NT2/D1 (cell line): ENCODE measurements around the gene MCAT.

Experiments
- DNase-seq: peaks from one replicate; pipeline ENCODE4 v3.0.0-alpha.2; 2011; ENCODE audit warnings: low read depth, low spot score
- H3K27me3 ChIP-seq: 2 replicates; pipeline ENCODE4 v1.6.0; 2011; ENCODE audit warnings: mild to moderate bottlenecking; ENCODE audit not compliant: insufficient read length, insufficient read depth
- H3K36me3 ChIP-seq: 2 replicates; pipeline ENCODE4 v1.6.1; 2011; ENCODE audit warnings: mild to moderate bottlenecking, low read length, mixed read lengths; ENCODE audit not compliant: insufficient read depth, insufficient read length
- H3K4me1 ChIP-seq: 2 replicates; pipeline ENCODE4 v1.5.1; 2011; ENCODE audit not compliant: insufficient read depth, insufficient read length
- H3K4me3 ChIP-seq: 2 replicates; pipeline ENCODE4 v1.5.1; 2011; ENCODE audit warnings: low read depth; ENCODE audit not compliant: insufficient read length
- H3K9ac ChIP-seq: 2 replicates; pipeline ENCODE4 v1.6.0; 2011; ENCODE audit warnings: low read depth; ENCODE audit not compliant: insufficient read length
- H3K9me3 ChIP-seq: 2 replicates; pipeline ENCODE4 v1.5.1; 2011; ENCODE audit warnings: mild to moderate bottlenecking, low read length; ENCODE audit not compliant: insufficient read depth
- SUZ12 ChIP-seq: IDR thresholded peaks from 2 replicates; pipeline ENCODE4 v1.6.1; 2011; ENCODE audit not compliant: insufficient read length, insufficient read depth; ENCODE audit errors: extremely low read depth
- YY1 ChIP-seq: IDR thresholded peaks from 2 replicates; pipeline ENCODE4 v1.6.1; 2011; ENCODE audit not compliant: insufficient read length, insufficient read depth
- ZNF274 ChIP-seq: IDR thresholded peaks from 2 replicates; pipeline ENCODE4 v1.6.1; 2011; ENCODE audit warnings: mild to moderate bottlenecking, low read depth, low read length

MCAT gene, protein sequence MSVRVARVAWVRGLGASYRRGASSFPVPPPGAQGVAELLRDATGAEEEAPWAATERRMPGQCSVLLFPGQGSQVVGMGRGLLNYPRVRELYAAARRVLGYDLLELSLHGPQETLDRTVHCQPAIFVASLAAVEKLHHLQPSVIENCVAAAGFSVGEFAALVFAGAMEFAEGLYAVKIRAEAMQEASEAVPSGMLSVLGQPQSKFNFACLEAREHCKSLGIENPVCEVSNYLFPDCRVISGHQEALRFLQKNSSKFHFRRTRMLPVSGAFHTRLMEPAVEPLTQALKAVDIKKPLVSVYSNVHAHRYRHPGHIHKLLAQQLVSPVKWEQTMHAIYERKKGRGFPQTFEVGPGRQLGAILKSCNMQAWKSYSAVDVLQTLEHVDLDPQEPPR

GRCh38 chr22:43142880-43143562 lies at the start of gene MCAT:
Gene MCAT (minus strand): TSS chr22:43143398. CDS start chr22:43143348, 50 bp downstream.
- H3K9me3 ChIP-seq: no peaks in the 10 kb centered on the region
- peak within 1 kb of the TSS; percentile 93 for H3K4me3 ChIP-seq
- peak within 1 kb of the TSS; percentile 92 for H3K9ac ChIP-seq
- peak; percentile 33 for DNase-seq
- H3K36me3 ChIP-seq: peaks cover 38% of the 10 kb centered on the region
- no peaks in the 10 kb centered on the region for H3K4me1 ChIP-seq
- TF ChIP-seq SUZ12: no peak
- no peak for TF ChIP-seq YY1
- no peak for TF ChIP-seq ZNF274
- H3K27me3 ChIP-seq: no peaks in the 10 kb centered on the region

- TF ChIP-seq SUZ12 (no peak), YY1 (no peak)
- no peaks in the 10 kb centered on the region for H3K9me3 ChIP-seq
- no peak overlapping the region for H3K4me3 ChIP-seq
- no peak overlapping the region for H3K9ac ChIP-seq
- no peaks in the 10 kb centered on the region for H3K4me1 ChIP-seq
- no peaks in the 10 kb centered on the region for H3K27me3 ChIP-seq
- H3K36me3 ChIP-seq: no peaks in the 10 kb centered on the region
- DNase-seq: no peak
Measured at GRCh38 chr22:43191831-43192230, 48.6 kb upstream of the MCAT start.

DNA sequence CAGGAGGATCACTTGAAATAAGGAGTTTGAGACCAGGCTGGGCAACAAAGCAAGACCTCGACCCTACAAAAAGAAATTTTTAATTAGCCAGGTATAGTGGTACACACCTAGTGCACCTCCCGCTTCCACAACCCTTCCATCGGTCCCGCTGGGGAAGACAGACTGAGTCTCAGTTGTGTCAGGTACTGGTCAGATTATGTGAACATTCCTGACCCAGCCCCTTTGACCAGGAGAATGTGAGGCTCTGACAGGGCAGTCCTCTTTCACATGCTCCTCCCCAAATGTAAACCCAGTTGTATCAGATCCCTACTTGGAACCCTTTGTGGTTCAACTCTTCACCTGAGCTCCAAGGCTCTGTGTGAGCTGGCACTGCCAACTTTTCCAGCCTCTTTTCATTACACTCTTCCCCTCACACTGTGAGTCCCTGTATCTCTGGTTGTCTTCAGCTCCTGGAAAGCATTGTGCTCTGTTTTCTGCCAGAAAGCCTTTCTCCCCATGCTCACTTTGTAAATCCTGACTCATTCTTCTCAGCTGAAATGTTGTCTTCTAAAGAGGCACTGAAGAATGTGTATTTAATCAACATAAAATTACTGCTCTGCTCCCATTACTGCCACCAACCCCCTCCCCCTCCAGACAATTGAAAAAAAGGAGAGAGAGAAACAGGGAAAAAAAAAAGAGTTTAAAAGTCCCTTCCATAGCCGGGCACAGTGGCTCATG lies 45.8 kb upstream of the MCAT start:
- no peak overlapping the region for H3K9ac ChIP-seq
- no peak for TF ChIP-seq ZNF274
- no peak for TF ChIP-seq SUZ12
- no peak for TF ChIP-seq YY1
- H3K27me3 ChIP-seq: no peaks in the 10 kb centered on the region
- peaks cover 6% of the 10 kb centered on the region for H3K4me1 ChIP-seq
- H3K4me3 ChIP-seq: no peak overlapping the region
- no peaks in the 10 kb centered on the region for H3K9me3 ChIP-seq
- peaks cover 10% of the 10 kb centered on the region for H3K36me3 ChIP-seq
- no peak for DNase-seq

- no peak for TF ChIP-seq ZNF274
- TF ChIP-seq YY1: no peak
- TF ChIP-seq SUZ12: no peak
- H3K27me3 ChIP-seq: no peaks in the 10 kb centered on the region
- peak overlapping the region; percentile 92 for H3K9ac ChIP-seq
- H3K4me3 ChIP-seq: peak overlapping the region; percentile 54
- H3K36me3 ChIP-seq: peaks cover 20% of the 10 kb centered on the region
- no peaks in the 10 kb centered on the region for H3K9me3 ChIP-seq
- DNase-seq: peak; percentile 89
- peaks cover 6% of the 10 kb centered on the region for H3K4me1 ChIP-seq
Measured at GRCh38 chr22:43187171-43188099, 44.2 kb upstream of the MCAT start.

- no peak for DNase-seq
- peaks cover 29% of the 10 kb centered on the region for H3K36me3 ChIP-seq
- peaks cover 6% of the 10 kb centered on the region for H3K4me1 ChIP-seq
- TF ChIP-seq SUZ12 (no peak), YY1 (no peak), ZNF274 (no peak)
- H3K9me3 ChIP-seq: no peaks in the 10 kb centered on the region
- peak within 1 kb of the TSS; percentile 92 for H3K9ac ChIP-seq
- H3K27me3 ChIP-seq: no peaks in the 10 kb centered on the region
- peak within 1 kb of the TSS; percentile 87 for H3K4me3 ChIP-seq
Measured at GRCh38 chr22:43186272-43187170, 43.3 kb upstream of the MCAT start, which contains the start of gene TTLL12. Gene TTLL12 (minus strand): TSS chr22:43187134. CDS start chr22:43187069, 65 bp downstream.
